IMR-90 (cell line): ENCODE data around the gene SLC44A1.

ENCODE experiments used
- BHLHE40 ChIP-seq: fragments of 150-350 bp; IDR thresholded peaks from 2 replicates; pipeline ENCODE4 v1.6.1; 2016; ENCODE audit warnings: mild to moderate bottlenecking, low read depth, low read length
- CEBPB ChIP-seq: IDR thresholded peaks from 2 replicates; pipeline ENCODE4 v1.6.1; 2012; ENCODE audit warnings: low read depth, low read length, improper control_type of control experiment
- CHD1 ChIP-seq: IDR thresholded peaks from 2 replicates; pipeline ENCODE4 v1.6.1; 2012; ENCODE audit warnings: low read depth, low read length, improper control_type of control experiment
- CTCF ChIP-seq: conservative IDR thresholded peaks from 2 replicates; pipeline ENCODE4 v1.5.1; 2012; ENCODE audit warnings: mild to moderate bottlenecking, low read depth, low read length, improper control_type of control experiment
- ELK1 ChIP-seq: fragments of 150-350 bp; IDR thresholded peaks from 2 replicates; pipeline ENCODE4 v1.6.1; 2016; ENCODE audit warnings: low read depth, mild to moderate bottlenecking, low read length, moderate library complexity, borderline replicate concordance
- FOS ChIP-seq: fragments of 150-350 bp; IDR thresholded peaks from 2 replicates; pipeline ENCODE4 v1.6.1; 2016; ENCODE audit warnings: low read depth, low read length
- MAFK ChIP-seq: IDR thresholded peaks from 2 replicates; pipeline ENCODE4 v1.6.1; 2012; ENCODE audit warnings: low read depth, low read length, improper control_type of control experiment
- NFE2L2 ChIP-seq: fragments of 150-350 bp; IDR thresholded peaks from 2 replicates; pipeline ENCODE4 v1.6.1; 2016; ENCODE audit warnings: low read depth, mild to moderate bottlenecking, low read length
- POLR2A ChIP-seq: IDR thresholded peaks from 2 replicates; pipeline ENCODE4 v1.6.1; 2012; ENCODE audit warnings: mild to moderate bottlenecking, low read depth, low read length
- RCOR1 ChIP-seq: IDR thresholded peaks from 2 replicates; pipeline ENCODE4 v1.6.1; 2012; ENCODE audit warnings: mild to moderate bottlenecking, low read length, improper control_type of control experiment; ENCODE audit not compliant: insufficient replicate concordance
- RFX5 ChIP-seq: IDR thresholded peaks from 2 replicates; pipeline ENCODE4 v1.8.0; 2012; ENCODE audit warnings: low read depth, mild to moderate bottlenecking, low read length, moderate library complexity
- SMC3 ChIP-seq: fragments of 150-350 bp; IDR thresholded peaks from 2 replicates; pipeline ENCODE4 v1.6.1; 2016; ENCODE audit warnings: low read depth, mild to moderate bottlenecking, antibody characterized with exemption, low read length, moderate library complexity
- USF2 ChIP-seq: fragments of 150-350 bp; IDR thresholded peaks from 2 replicates; pipeline ENCODE4 v1.6.1; 2017; ENCODE audit warnings: mild to moderate bottlenecking, antibody characterized with exemption, low read length, low read depth

GRCh38 chr9:105286098-105286497, 41.6 kb downstream of the SLC44A1 start:
- no peak for TF ChIP-seq SMC3
- no peak for TF ChIP-seq CEBPB
- TF ChIP-seq CTCF: no peak
- TF ChIP-seq FOS: no peak
- no peak for TF ChIP-seq RFX5
- no peak for TF ChIP-seq MAFK
- TF ChIP-seq POLR2A: no peak
- TF ChIP-seq USF2: no peak
- TF ChIP-seq NFE2L2: no peak
- no peak for TF ChIP-seq RCOR1
- no peak for TF ChIP-seq BHLHE40
- TF ChIP-seq ELK1: no peak
- no peak for TF ChIP-seq CHD1
